Lower leg skin (tissue), 3 donors: ENCODE measurements around the gene GGNBP2.

Experiments
- POLR2A ChIP-seq, 2 donors: fragments of 450-650 bp; IDR thresholded peaks; one replicate each; pipeline ENCODE4 v1.6.1; 2016 to 2017; ENCODE audit warnings: antibody characterized with exemption in 2 of 2, mild to moderate bottlenecking in 1 of 2, moderate library complexity in 1 of 2
- TF ChIP-seq, protein P1 (sequence below), 3 donors: fragments of 450-650 bp; IDR thresholded peaks; one replicate each; pipeline ENCODE4 v1.5.1; 2016; ENCODE audit warnings: antibody characterized with exemption in 3 of 3, mild to moderate bottlenecking in 3 of 3, moderate library complexity in 2 of 3

GRCh38 chr17:36546418-36547093, 1.8 kb downstream of the GGNBP2 start:
- TF ChIP-seq, protein P1, sequence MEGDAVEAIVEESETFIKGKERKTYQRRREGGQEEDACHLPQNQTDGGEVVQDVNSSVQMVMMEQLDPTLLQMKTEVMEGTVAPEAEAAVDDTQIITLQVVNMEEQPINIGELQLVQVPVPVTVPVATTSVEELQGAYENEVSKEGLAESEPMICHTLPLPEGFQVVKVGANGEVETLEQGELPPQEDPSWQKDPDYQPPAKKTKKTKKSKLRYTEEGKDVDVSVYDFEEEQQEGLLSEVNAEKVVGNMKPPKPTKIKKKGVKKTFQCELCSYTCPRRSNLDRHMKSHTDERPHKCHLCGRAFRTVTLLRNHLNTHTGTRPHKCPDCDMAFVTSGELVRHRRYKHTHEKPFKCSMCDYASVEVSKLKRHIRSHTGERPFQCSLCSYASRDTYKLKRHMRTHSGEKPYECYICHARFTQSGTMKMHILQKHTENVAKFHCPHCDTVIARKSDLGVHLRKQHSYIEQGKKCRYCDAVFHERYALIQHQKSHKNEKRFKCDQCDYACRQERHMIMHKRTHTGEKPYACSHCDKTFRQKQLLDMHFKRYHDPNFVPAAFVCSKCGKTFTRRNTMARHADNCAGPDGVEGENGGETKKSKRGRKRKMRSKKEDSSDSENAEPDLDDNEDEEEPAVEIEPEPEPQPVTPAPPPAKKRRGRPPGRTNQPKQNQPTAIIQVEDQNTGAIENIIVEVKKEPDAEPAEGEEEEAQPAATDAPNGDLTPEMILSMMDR (IDR thresholded peaks at IDR 0.05), result no peak
- no peak for TF ChIP-seq POLR2A (IDR thresholded peaks at IDR 0.05)
